Measurements from ENCODE around the gene KCNQ2.

GRCh38 chr20:63498960-63499337 is 26.5 kb upstream of the KCNQ2 start, which contains the start of gene EEF1A2:
- no peak for TF ChIP-seq YY1 (IDR thresholded peaks at IDR 0.05; ENCODE audit: insufficient read depth, insufficient read length)
- no peak for TF ChIP-seq ZNF274 (IDR thresholded peaks at IDR 0.05; ENCODE audit: low read depth, low read length)
- TF ChIP-seq SUZ12 (IDR thresholded peaks at IDR 0.05; ENCODE audit: extremely low read depth, insufficient read depth, insufficient read length) = no peak

Measured in NT2/D1 (cell line).